OCI-LY1 (cell line): ENCODE measurements around the gene UBR2.

Experiments used
- H2AFZ ChIP-seq: fragments of 200-600 bp; sonication (generic), shearing (Covaris generic); 2 replicates; pipeline ENCODE4 v1.6.0; 2014; ENCODE audit warnings: antibody characterized with exemption, mild to moderate bottlenecking, low read length
- H3F3A ChIP-seq: fragments of 200-600 bp; sonication (generic), shearing (Covaris generic); 2 replicates; pipeline ENCODE4 v1.6.0; 2014; ENCODE audit warnings: mild to moderate bottlenecking, antibody characterized with exemption, low read length, moderate library complexity; ENCODE audit not compliant: insufficient read depth
- H3K27ac ChIP-seq: fragments of 200-600 bp; sonication (generic); 2 replicates; pipeline ENCODE4 v1.5.1; 2014; ENCODE audit warnings: low read length, mixed run types, mild to moderate bottlenecking, low read depth; ENCODE audit not compliant: poor library complexity, severe bottlenecking
- H3K27me3 ChIP-seq: fragments of 200-600 bp; sonication (generic); 2 replicates; pipeline ENCODE4 v1.6.0; 2014; ENCODE audit warnings: antibody characterized with exemption, mild to moderate bottlenecking, low read length, moderate library complexity; ENCODE audit not compliant: insufficient read depth
- H3K36me3 ChIP-seq: fragments of 200-600 bp; sonication (generic); 2 replicates; pipeline ENCODE4 v1.6.1; 2014; ENCODE audit warnings: mild to moderate bottlenecking, antibody characterized with exemption, low read length, moderate library complexity, mixed read lengths; ENCODE audit not compliant: insufficient read depth
- H3K4me1 ChIP-seq: fragments of 200-600 bp; sonication (generic); 2 replicates; pipeline ENCODE4 v1.5.1; 2014; ENCODE audit warnings: mild to moderate bottlenecking, low read length, moderate library complexity; ENCODE audit not compliant: insufficient read depth, severe bottlenecking
- H3K4me2 ChIP-seq: fragments of 200-600 bp; sonication (generic), shearing (Covaris generic); 2 replicates; pipeline ENCODE4 v1.6.1; 2014; ENCODE audit warnings: low read length
- H3K4me3 ChIP-seq: fragments of 200-600 bp; sonication (generic); 2 replicates; pipeline ENCODE4 v1.5.1; 2014; ENCODE audit warnings: low read length, low read depth, mild to moderate bottlenecking, mixed read lengths; ENCODE audit not compliant: poor library complexity, severe bottlenecking
- H3K79me2 ChIP-seq: fragments of 200-600 bp; shearing (Covaris generic); 2 replicates; pipeline ENCODE4 v1.6.1; 2016; ENCODE audit warnings: mixed run types, low read length, mixed read lengths; ENCODE audit not compliant: insufficient read depth
- H3K9ac ChIP-seq: fragments of 200-600 bp; sonication (generic), shearing (Covaris generic); 2 replicates; pipeline ENCODE4 v1.6.1; 2014; ENCODE audit warnings: mild to moderate bottlenecking, low read length, mixed read lengths
- H3K9me2 ChIP-seq: fragments of 200-600 bp; sonication (generic), shearing (Covaris generic); 2 replicates; pipeline ENCODE4 v1.6.1; 2014; ENCODE audit warnings: low read depth, mild to moderate bottlenecking, low read length, mixed read lengths
- H3K9me3 ChIP-seq: fragments of 200-600 bp; shearing (Covaris generic); 2 replicates; pipeline ENCODE4 v1.6.1; 2014; ENCODE audit warnings: low read length, mixed read lengths
- H4K20me1 ChIP-seq: fragments of 200-600 bp; sonication (generic), shearing (Covaris generic); 2 replicates; pipeline ENCODE4 v1.6.0; 2016; ENCODE audit warnings: mild to moderate bottlenecking, low read length; ENCODE audit not compliant: insufficient read depth
- CTCF ChIP-seq: fragments of 200-600 bp; sonication (generic), shearing (Covaris generic); IDR thresholded peaks from 2 replicates; pipeline ENCODE4 v1.5.1; 2017; ENCODE audit warnings: mild to moderate bottlenecking, antibody characterized with exemption, low read length, moderate library complexity, mixed read lengths
- EZH2 ChIP-seq: fragments of 200-600 bp; sonication (generic), shearing (Covaris generic); IDR thresholded peaks from 2 replicates; pipeline ENCODE4 v1.8.0; 2017; ENCODE audit warnings: borderline replicate concordance, mixed run types, mild to moderate bottlenecking, antibody characterized with exemption, low read length, moderate library complexity, mixed read lengths

UBR2 gene

GRCh38 chr6:42563697-42564505 is at the start of gene UBR2:
Gene UBR2 (plus strand): TSS chr6:42564029. CDS start chr6:42564320, 291 bp downstream.
- H3K4me3 ChIP-seq: peak within 1 kb of the TSS; percentile 90
- peaks cover 42% of the 10 kb centered on the region for H3K79me2 ChIP-seq
- peak within 1 kb of the TSS; percentile 87 for H3K4me2 ChIP-seq
- H4K20me1 ChIP-seq: no peaks in the 10 kb centered on the region
- H3K36me3 ChIP-seq: peaks cover 4% of the 10 kb centered on the region; the same call in 1 of the 2 replicates
- H3K9ac ChIP-seq: peak within 1 kb of the TSS; percentile 84
- peak within 1 kb of the TSS; percentile 93; the same call in 1 of the 2 replicates for H2AFZ ChIP-seq
- peak; percentile 47; the same call in 1 of the 2 replicates for TF ChIP-seq CTCF
- TF ChIP-seq EZH2: no peak
- H3K9me3 ChIP-seq: 0 out of 2 replicates have a peak, but pooled peaks cover under 1% of the 10 kb centered on the region
- no peaks in the 10 kb centered on the region for H3K9me2 ChIP-seq
- peaks cover 17% of the 10 kb centered on the region for H3K4me1 ChIP-seq
- peak within 1 kb of the TSS; percentile 52 for H3K27ac ChIP-seq
- no peaks in the 10 kb centered on the region for H3F3A ChIP-seq
- H3K27me3 ChIP-seq: no peaks in the 10 kb centered on the region

- H3K27me3 ChIP-seq: no peaks in the 10 kb centered on the region
- H2AFZ ChIP-seq: no peak overlapping the region
- no peaks in the 10 kb centered on the region for H3K9me3 ChIP-seq
- H3K4me3 ChIP-seq: no peak overlapping the region
- H3K27ac ChIP-seq: no peak overlapping the region
- H3K9me2 ChIP-seq: no peaks in the 10 kb centered on the region
- H4K20me1 ChIP-seq: no peaks in the 10 kb centered on the region
- H3K4me2 ChIP-seq: no peak overlapping the region
- no peak for TF ChIP-seq EZH2
- no peak for TF ChIP-seq CTCF
- no peaks in the 10 kb centered on the region; the same call in 1 of the 2 replicates for H3K36me3 ChIP-seq
- H3K79me2 ChIP-seq: no peaks in the 10 kb centered on the region
- no peaks in the 10 kb centered on the region for H3K4me1 ChIP-seq
- no peak overlapping the region for H3K9ac ChIP-seq
- H3F3A ChIP-seq: no peaks in the 10 kb centered on the region
Observed at GRCh38 chr6:42514745-42515144, 49.1 kb upstream of the UBR2 start.

GRCh38 chr6:42519779-42520178 is 44.0 kb upstream of the UBR2 start:
- no peak overlapping the region for H3K27ac ChIP-seq
- no peaks in the 10 kb centered on the region for H3F3A ChIP-seq
- no peaks in the 10 kb centered on the region for H3K79me2 ChIP-seq
- no peak overlapping the region for H2AFZ ChIP-seq
- H4K20me1 ChIP-seq: no peaks in the 10 kb centered on the region
- no peaks in the 10 kb centered on the region for H3K9me2 ChIP-seq
- no peaks in the 10 kb centered on the region; the same call in 1 of the 2 replicates for H3K36me3 ChIP-seq
- no peak overlapping the region for H3K4me2 ChIP-seq
- H3K4me3 ChIP-seq: no peak overlapping the region
- H3K4me1 ChIP-seq: no peaks in the 10 kb centered on the region
- H3K9me3 ChIP-seq: peaks cover 2% of the 10 kb centered on the region; the same call in 1 of the 2 replicates
- no peak overlapping the region for H3K9ac ChIP-seq
- TF ChIP-seq CTCF (no peak), EZH2 (no peak)
- H3K27me3 ChIP-seq: no peaks in the 10 kb centered on the region; the same call in 1 of the 2 replicates
